Body of pancreas (tissue), 4 donors: ENCODE measurements around the gene HSF5.

Source experiments
- POLR2A ChIP-seq, 3 donors: fragments of 450-650 bp; IDR thresholded peaks; one replicate each; pipeline ENCODE4 v1.6.1; 2016; ENCODE audit warnings: antibody characterized with exemption in 3 of 3, mild to moderate bottlenecking in 2 of 3
- TF ChIP-seq, protein P1 (sequence below), 7 experiments: fragments of 450-650 bp in 4 of 7; fragments of 200-600 bp in 3 of 7; sonication (generic) in 3 of 7; IDR thresholded peaks; one replicate each; pipeline ENCODE4 v1.5.1; 2016 to 2019; ENCODE audit warnings: antibody characterized with exemption in 7 of 7

DNA sequence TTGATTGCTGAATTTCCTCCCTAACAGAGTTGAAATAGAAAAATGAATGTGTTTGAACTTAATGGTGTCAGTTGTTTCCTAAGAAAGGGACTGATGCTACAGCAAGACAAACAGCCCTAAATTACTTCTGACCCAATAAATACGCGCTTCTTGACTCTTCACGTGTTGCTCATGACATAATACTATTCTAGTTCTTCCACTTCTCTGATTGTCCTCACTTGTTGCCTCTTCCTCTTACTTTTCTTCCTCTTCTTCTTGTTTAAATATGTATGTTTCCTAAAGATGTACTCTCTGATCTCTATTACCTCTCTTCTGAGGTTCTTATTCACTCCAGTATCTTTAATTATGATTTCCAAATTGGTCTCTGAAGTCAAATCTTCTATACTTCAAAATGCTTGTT lies 103.3 kb downstream of the HSF5 start:
- TF ChIP-seq, protein P1, sequence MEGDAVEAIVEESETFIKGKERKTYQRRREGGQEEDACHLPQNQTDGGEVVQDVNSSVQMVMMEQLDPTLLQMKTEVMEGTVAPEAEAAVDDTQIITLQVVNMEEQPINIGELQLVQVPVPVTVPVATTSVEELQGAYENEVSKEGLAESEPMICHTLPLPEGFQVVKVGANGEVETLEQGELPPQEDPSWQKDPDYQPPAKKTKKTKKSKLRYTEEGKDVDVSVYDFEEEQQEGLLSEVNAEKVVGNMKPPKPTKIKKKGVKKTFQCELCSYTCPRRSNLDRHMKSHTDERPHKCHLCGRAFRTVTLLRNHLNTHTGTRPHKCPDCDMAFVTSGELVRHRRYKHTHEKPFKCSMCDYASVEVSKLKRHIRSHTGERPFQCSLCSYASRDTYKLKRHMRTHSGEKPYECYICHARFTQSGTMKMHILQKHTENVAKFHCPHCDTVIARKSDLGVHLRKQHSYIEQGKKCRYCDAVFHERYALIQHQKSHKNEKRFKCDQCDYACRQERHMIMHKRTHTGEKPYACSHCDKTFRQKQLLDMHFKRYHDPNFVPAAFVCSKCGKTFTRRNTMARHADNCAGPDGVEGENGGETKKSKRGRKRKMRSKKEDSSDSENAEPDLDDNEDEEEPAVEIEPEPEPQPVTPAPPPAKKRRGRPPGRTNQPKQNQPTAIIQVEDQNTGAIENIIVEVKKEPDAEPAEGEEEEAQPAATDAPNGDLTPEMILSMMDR (IDR thresholded peaks at IDR 0.05): no peak
- TF ChIP-seq POLR2A (IDR thresholded peaks at IDR 0.05): no peak
